Bronchus fibroblast of lung (primary cell): ENCODE data around the gene MSH2. TPM values are rescaled to one million over a fixed set of nuclear protein-coding genes. Genes with fewer than 3 reads are reported as not detected.

Source experiments
- total RNA-seq: library from RNA; depleted of rRNA; stranded (reverse); fragments of >200 nt; gene quantifications from 2 replicates; pipeline ENCODE4 v1.2.3, GENCODE V29; 2015

The MSH2 gene
- 19.8 and 20.5 TPM in 2 replicates for total RNA-seq

GRCh38 chr2:47402805-47403608, at the start of gene MSH2:
TSS of gene MSH2 (plus strand) at chr2:47403156. CDS start at chr2:47403192, 36 bp downstream.

Other genes with a start within 250 kb of the MSH2 start
- not detected in 2 replicates for gene STPG4, start 247.8 kb upstream of the MSH2 start, total RNA-seq
- 520 and 637 TPM in 2 replicates for gene CALM2, start 226.6 kb upstream of the MSH2 start, total RNA-seq
- 0.34 and 0.74 TPM in 2 replicates for gene EPCAM, start 33.8 kb upstream of the MSH2 start, total RNA-seq
- gene KCNK12, start 167.8 kb downstream of the MSH2 start, total RNA-seq, result not detected in 2 replicates